Fibroblast of the aortic adventitia (primary cell): ENCODE data around the gene PRKCD. TPM values are rescaled to one million over a fixed set of nuclear protein-coding genes. Genes with fewer than 3 reads are reported as not detected.

Source experiments
- DNase-seq: peaks from one replicate; pipeline ENCODE4 v3.0.0-alpha.2; 2010; ENCODE audit warnings: low read depth
- H3K4me3 ChIP-seq: 2 replicates; pipeline ENCODE4 v1.5.1; 2011; ENCODE audit warnings: low read depth, mild to moderate bottlenecking, control low read depth, low read length, moderate library complexity
- total RNA-seq: library from RNA; depleted of rRNA; stranded (reverse); fragments of >200 nt; gene quantifications from 2 replicates; pipeline ENCODE4 v1.2.3, GENCODE V29; 2012; ENCODE audit warnings: low replicate concordance
- TF ChIP-seq, protein P1 (sequence below): IDR thresholded peaks from 2 replicates; pipeline ENCODE4 v1.5.1; 2011; ENCODE audit warnings: mild to moderate bottlenecking, low read length, control low read depth, inconsistent platforms; ENCODE audit not compliant: insufficient read depth

PRKCD gene
- total RNA-seq, 1 donor = 2.9 TPM

DNA sequence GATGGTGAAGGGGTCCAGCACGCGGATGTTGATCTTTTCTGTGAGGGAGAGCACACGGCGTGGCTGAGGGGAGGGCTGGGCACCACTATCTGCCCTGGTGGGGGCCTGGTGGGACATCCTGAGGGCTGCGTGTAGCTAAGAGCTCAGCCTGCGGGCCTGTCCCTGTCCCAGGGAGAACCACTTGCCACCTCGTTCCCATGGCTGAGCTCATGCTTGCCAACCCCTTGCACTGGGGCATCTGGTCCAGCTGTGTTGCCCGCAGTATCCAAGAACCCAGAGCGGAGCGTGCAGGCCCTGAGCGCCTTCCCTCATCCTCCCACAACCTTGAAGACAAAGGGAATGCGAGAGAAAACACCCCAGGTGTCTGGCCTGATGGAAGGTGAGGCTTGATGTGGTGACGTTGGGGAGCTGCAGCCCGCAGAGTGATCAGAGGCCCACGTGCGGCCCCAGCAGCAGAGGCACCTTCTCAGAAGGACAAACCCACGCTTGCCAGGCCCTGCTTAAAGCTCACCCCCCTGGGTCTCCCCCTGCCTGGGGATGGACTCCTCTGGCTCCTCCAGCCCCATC, 65.9 kb downstream of the PRKCD start:
- TF ChIP-seq, protein P1, sequence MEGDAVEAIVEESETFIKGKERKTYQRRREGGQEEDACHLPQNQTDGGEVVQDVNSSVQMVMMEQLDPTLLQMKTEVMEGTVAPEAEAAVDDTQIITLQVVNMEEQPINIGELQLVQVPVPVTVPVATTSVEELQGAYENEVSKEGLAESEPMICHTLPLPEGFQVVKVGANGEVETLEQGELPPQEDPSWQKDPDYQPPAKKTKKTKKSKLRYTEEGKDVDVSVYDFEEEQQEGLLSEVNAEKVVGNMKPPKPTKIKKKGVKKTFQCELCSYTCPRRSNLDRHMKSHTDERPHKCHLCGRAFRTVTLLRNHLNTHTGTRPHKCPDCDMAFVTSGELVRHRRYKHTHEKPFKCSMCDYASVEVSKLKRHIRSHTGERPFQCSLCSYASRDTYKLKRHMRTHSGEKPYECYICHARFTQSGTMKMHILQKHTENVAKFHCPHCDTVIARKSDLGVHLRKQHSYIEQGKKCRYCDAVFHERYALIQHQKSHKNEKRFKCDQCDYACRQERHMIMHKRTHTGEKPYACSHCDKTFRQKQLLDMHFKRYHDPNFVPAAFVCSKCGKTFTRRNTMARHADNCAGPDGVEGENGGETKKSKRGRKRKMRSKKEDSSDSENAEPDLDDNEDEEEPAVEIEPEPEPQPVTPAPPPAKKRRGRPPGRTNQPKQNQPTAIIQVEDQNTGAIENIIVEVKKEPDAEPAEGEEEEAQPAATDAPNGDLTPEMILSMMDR = no peak
- H3K4me3 ChIP-seq = no peak overlapping the region
- DNase-seq = no peak

DNA sequence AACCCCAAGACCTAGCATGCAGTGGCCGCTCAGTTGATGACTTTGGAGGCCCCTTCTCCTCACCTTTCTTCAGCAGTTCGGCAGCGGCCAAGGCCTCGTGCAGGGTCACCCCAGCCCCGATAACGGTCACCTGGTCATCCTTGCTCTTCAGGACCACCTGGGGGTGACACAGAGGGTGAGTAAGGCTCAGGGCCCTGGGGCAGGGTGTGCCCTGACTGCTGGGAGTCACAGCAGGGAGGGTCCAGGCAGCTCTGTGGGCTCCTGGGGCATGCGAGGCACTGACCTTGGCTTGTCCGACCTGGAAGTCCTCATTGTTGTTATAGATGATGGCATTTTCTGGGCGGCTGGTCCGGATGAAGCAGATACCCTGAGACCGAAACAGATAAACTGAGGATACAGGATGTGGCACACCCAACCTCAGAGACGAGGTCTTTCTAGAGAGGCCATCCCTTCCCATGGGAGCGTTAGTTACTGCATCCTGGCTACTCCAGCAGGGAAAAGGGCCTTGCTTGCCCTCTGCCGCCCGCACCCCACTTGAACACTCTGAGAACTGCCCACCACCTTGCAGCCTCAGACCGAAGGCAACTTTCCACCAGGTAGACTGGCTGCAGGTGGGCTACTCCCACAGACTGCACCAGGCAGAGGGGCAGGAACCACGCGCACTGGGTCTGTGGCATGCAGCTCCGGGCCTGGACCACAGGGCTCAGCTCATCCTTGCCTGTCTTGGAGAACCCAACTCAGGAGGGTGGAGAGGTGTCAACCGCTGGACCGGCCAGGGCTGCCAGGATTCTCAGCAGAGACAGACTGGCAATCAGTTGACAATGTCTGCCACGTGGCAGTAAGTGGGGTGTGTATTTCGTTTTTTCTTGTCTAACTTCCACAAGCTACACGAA, 67.2 kb downstream of the PRKCD start:
- DNase-seq = no peak
- TF ChIP-seq, protein P1 = no peak
- no peak overlapping the region for H3K4me3 ChIP-seq

DNA sequence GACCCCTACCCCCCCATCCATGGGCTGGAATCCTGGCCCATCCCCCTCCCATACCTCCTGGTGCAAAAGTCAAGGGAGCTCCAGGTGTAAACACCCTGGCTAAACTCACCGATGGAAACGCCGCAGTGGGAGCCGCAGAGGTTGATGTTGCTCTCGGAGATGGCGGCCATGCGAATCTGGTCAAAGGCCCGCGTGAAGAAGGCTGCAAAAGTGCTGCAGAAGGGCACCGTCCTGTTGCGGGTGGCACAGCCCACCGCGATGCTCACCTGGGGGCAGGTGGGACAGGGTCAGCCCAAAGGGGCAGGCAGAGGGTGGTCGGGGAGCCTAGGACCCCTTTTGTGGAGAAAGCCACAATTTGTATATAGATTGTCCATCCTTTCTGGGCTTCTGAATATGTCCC, 68.2 kb downstream of the PRKCD start:
- TF ChIP-seq, protein P1 = no peak
- no peak for DNase-seq
- H3K4me3 ChIP-seq = no peak overlapping the region

DNA sequence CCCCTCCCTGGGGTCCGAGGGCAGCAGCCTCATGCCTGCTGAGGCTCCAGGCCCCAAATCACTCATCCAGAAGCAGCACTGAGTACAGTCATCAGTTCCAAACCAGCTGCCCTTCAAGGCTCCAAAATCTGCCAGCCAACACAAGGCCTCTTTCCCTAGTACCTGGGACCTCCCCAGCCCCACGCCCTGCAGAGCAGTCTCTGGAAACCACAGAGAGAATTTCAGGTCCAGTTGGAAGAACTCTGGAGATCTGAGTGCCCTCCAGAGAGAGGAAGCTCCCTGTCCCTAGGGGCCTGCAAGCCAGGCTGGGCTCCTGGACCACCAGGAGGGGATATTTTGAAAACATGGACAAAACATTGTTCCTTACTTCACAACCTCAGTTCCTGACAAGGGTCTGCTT, 68.6 kb downstream of the PRKCD start:
- TF ChIP-seq, protein P1 = no peak
- DNase-seq = no peak
- H3K4me3 ChIP-seq = no peak overlapping the region

DNA sequence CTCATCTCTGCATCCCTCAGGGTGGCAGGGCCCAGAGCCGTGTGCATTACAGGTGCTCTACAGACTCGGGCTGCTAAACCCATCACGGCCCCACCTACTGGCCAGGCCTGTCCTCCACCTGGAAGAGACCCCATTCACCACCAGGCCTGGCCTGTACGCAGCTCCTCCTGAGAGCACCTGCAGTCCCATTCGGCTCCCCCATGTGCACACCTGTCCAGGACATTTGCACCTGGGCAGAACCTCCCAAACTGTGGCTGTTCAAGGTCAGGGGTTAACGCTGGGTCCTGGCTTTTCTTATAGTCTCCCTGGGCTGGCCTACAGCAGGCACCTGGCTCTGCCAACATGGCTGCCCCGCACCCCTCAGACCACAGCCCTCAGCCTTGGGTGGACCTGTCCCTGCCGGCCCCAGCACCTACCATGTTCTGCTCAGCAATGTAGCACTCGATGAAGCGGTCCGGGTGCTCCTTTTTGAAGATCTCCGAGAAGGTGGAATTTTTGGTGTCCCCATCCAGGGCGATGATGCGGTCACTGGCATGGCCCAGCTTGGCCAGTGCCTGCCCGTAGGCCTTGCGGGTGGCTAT, 69.1 kb downstream of the PRKCD start:
- TF ChIP-seq, protein P1 = no peak
- H3K4me3 ChIP-seq = no peak overlapping the region
- no peak for DNase-seq

DNA sequence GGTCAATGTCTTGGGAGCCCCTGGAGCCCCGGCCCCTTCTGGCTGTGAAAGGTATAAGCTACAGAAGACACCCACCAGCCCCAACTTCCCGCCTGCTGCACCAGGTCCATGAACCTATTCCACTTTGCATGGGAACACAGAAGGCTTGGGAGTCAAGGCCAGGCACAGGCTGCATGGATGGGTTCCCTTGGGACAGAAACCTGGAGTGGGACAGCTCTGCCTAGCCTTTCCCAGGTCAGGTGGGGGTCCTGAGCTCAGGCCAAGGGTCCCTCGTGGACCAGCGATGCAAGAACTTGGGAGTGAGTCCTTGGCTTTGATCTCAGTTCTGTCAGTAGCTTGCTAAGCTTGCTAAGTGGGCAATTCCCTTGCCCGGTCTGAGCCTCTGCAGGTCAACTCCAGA, 69.8 kb downstream of the PRKCD start:
- DNase-seq = no peak

More for the DNA sequence above, 69.8 kb downstream of the PRKCD start:
- no peak overlapping the region for H3K4me3 ChIP-seq
- TF ChIP-seq, protein P1 = no peak
